Activated CD8-positive, alpha-beta memory T cell treated with anti-CD3 and anti-CD28 coated beads, Interleukin-2, amount 50 U/mL, for 24 hours (primary cell): ENCODE measurements around the gene TTC3.
"Not testable (repeated sequence)": the region's sequence is repeated elsewhere in the genome, so short reads cannot be mapped to it uniquely, and the experiment has no call there.

Experiments
- DNase-seq: peaks from one replicate; pipeline ENCODE4 v3.0.0-alpha.2; 2020; ENCODE audit errors: extremely low read depth

Gene TTC3

DNA sequence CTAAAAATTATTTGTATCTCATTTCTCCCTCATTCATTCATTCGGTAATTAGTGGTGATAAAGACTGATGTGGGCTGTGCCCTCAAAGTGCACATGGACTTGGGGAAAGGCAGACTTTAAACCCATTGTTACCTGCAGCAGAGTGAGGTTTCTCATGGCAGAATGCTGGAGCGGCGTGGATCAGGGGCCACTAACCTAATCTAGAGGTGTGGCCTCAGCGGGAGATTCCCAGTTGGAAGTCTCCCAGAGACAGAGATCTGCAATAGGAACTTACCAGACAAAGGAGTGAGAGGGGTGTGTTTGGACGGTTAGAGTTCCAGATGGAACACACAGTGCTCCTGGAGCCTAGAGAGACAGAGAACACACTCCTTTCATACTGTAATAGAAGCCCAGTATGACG lies 120.6 kb downstream of the TTC3 start:
- DNase-seq = no peak

DNA sequence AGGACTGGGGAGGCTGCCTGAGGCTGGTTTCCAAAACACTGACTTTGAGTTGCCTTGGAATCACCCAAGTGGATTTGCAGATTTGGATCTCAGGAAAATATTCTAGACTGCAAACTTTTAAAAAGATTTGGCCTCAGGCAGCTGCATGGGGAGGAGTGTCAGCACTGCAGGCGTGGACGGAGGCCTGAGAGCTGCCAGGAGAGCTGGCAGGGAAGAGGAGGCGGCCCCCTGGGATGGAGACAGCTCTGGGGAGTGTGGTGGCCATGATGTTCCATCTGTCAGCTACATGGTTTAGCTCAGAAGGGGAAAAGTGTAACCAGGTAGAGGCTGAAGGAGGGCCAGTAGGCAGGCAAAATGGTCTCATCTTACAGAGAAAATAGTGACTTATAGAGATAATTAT lies 122.0 kb downstream of the TTC3 start:
- DNase-seq = no peak

GRCh38 chr21:37195610-37196009 lies 122.6 kb downstream of the TTC3 start:
- no peak for DNase-seq

DNA sequence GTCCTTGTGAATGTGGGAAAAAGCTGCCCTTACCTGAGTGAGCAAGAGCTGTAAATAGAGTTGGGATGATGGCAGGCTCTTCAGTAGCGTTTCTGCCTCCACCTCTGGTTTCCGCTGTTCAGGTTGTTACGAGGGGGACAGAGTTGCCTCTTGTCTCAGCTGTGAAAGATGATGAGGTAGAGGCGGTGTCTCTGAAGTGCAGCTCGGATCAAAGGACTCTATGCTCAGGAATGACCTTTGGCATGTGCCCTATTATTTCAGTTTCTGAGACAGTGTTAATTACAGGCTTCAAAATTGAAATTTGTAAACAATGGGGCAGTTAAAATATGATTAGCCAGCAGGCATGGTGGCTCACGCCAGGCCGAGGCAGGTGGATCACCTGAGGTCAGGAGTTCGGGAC lies 123.8 kb downstream of the TTC3 start:
- no peak for DNase-seq

DNA sequence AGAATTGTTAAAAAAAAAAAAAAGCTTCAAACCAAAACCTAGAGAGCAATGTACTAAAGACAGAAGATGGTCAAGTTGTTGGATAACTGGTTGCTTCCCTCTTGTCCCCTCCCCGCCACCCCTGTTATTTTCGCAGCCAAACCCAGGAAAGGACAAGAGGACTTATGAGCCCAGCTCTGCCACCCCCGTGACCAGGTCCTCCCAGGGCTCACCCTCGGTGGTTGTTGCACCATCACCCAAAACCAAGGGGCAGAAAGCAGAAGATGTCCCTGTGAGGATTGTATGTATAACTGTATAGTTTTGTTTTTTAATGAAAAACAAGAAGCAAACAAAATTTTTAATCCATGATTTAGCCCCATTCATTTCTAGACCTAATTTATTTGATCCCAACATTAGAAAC lies 124.7 kb downstream of the TTC3 start:
- DNase-seq = no peak

DNA sequence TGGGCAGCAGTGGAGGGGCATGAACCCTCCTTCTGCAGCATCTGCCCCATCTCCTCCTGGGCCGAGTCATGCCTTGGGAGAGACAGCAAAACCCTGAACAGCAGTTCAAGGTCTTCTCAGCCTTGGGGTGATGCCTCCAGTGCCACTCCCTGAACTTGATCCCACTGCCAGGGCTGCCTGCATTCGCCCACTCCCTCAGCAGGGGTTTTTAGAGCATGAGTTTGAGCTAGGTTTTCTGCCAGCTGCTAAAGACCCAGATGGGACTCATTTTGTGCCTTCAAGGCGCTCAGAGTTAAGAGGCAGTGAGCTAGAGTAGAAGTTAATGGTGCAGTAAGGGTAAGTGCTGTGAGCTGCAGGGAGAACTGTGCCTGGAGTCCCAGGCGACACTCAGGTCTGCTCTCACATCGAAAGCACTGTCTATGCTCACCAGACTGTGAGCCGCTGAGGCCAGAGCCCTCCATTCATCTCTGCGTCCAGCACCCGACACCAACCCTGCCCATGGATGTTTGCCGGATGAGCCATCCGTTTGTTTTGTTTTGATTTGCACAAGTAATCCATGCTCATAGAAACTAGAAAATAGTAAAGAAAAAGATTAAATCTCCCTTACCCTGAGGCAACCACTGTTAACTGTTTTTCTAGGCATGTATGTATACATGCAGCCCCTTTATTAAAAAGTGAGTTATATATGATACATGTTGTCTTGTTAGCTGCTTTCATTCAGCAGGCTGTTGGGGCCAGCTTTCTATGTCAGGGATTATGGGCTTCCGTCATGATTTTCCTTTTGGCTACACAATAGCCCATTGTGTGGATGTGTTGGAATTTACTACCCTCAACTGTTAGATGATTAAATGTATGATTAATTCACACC lies 126.2 kb downstream of the TTC3 start:
- DNase-seq = no peak

DNA sequence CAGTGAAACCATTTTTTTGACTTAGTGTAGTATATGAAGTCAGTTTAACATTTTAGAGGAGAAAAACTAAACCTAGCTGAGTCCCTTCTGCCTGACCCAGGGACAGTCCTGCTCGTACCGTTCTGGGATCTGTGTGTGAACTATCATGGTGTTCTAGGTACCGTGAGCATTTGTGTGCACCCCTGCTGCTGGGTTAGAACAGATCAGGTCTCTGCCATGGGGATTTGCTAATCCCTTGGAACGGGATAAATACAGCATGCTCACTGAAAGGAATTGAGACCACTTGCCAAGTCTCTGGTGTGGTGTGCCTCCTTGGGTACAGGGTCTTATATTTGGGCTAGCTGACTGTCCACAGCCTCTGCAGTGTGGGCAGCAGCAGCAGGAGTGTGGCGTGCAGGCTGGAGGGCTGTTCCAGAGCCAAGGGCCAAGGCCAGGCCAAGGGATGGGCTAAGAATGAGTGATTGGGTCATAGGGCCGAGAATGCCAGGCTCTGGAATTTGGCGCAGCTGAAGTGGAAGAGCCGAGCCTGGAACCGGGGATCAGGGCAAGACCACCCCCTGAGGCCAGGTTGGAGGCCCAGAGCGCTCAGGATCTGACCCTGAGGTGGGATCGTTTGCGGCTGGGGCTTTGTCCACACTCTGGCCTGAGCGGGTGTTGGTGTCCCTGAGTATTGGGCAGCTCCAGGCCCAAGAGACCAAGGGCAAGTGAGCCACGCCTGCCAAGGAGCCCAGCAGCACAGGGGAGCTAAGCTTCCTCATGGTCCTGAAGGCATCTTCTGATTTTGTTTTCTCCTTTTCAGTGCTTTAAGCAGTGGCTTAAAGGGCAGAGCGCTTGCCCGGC lies 127.8 kb downstream of the TTC3 start:
- DNase-seq = no peak

DNA sequence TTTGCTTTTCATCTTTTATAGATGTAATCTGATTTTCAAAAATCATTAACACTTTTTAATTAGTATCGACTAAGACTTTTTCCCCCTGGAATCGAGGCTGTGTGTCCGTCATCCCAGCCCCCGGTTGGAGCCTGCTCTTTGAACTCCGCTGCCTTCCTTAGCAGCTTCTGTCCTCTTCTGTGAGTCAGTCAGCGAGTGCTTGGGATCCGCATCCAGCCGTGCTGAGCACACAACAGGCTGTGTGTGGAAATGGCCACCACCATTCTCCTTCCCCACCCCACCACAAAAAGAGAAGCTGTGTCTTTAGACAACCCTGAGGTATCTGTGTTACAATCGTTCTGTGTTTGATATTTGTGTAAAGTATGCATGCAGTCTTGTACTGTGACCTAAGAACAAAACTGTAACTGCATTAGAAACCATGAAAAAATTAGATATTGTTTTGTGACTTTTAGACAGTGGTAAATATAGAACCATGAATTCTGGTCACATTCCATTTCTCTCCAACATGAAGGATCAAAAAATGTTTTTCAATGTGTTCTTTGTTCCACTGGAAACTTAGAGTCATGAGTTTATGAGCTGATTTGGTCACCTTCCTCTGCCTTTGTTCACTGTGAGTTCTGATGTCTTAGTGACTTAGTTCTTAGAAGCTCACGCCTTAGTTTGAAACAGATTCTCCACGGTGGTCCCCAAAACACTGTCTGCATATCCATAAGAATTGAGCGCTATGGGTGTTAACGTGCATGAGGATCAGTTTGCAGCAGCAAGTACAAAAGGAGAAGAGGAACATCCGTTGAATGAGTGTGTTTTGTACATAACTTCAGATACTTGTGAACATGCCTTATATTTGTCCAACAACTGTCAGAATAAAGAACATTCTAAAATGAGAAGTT lies 129.4 kb downstream of the TTC3 start:
- no peak for DNase-seq

DNA sequence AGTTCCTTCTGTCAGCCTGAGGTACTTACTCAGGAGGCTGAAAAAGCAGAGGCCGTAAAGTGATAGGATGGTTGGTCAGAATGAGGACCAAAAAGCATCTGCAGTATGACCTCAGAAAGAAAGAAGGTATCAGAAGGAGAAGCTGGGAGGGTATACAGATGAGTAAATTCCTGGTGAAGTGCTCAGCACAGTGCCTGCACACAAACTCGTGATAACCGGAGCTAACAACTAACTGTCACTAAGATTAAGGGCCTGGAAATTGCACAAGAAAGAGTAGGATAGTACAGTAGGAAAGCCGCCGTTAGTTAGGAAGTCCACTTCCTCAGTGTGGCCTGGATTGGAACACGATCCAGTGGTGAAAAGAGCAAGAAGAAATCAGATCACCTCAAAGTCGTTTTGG lies 131.5 kb downstream of the TTC3 start:
- no peak for DNase-seq

DNA sequence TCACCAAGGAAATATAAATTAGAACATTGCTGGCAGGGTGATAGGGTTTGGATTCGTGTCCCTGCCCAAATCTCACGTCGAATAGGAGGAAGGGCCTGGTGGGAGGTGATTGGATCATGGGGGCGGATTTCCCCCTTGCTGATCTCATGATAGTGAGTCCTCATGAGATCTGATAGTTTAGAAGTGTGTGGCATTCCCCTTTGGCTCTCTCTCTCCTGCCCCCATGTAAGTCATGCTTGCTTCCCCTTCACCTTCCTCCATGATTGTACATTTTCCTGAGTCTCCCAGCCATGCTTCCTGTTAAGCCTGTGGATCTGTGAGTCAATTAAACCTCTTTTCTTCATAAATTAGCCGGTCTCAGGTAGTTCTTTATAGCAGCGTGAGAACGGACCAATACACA lies 133.4 kb downstream of the TTC3 start:
- DNase-seq = no peak

- DNase-seq = no peak
Measured at GRCh38 chr21:37207441-37208009, 134.5 kb downstream of the TTC3 start.

- DNase-seq = no peak
Measured at GRCh38 chr21:37208056-37208721, 135.1 kb downstream of the TTC3 start.

DNA sequence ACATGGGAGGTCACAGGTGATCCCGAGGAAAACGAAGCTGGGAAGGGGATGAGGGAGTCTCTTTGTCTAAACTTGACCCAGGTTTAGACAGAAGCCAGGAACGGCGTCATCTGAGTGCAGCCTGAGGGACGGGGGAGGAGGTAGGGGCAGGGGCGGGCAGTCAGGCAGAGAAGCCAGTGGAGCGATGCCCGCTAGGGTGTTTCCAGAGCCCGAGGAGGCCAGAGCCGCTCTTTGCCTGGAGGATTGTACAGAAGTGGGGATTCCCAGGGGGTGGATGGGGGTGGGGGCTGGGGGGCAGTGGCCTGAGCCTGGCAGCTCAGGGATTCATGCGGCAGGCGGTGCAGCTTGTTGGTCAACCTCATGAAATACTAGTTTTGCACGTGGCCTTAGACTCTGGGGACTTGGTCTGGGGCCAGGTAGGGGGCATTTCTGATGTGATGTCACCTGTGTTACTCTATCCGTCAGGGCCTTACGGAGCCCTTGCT lies 135.7 kb downstream of the TTC3 start:
- no peak for DNase-seq

DNA sequence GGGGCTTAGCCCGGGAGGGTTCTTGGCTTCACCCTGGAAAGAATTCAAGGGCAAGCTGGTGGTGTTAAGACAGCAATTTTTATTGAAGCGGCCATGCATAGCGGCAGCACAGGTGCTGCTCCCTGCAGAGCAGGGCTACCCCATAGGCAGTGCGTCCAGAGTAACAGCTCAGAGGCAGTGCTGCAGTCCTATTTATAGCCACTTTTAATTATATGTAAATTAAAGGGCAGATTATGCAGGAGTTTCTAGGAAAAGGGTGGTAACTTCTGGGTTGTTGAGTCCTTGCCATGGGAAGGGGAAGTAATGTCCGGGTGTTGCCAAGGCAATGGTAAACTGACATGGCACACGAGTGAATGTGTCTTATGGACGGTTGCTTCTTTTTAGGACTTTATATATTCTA lies 137.1 kb downstream of the TTC3 start:
- no peak for DNase-seq

DNA sequence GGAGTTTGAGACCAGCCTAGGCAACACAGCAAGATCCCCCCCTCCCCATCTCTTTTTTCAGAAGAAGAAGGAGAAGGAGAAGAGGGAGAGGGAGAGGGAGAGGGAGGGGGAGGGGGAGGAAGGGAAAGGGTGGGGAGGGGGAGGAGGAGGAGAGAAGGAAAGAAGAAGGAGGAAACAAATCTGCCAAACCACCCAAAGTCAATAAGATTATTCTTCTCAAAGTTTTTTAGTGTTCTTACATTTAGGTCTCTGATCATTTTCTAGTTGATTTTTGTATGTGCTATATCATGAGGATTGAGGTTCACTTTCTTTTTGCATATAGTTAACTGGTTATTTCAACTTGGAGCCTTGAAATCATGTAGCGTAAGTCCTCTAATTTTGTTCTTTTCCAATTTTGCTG lies 137.7 kb downstream of the TTC3 start:
- no peak for DNase-seq

DNA sequence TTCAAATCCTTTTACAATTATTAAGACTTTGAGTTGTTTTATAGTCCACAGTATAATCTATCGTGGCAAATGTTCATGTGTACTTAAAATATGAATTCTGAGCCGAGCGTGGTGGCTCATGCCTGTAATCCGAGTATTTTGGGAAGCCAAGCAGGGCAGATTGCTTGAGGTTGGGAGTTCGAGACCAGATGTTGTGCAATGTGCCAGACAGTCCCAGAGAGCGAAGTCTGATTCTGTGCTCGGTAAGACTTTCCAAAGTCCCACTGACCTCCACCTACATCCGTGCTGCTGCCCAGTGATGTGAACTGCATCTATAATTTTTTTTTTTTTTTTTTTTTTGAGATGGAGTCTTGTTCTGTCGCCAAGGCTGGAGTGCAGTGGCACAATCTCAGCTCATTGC lies 141.9 kb downstream of the TTC3 start:
- DNase-seq = no peak

DNA sequence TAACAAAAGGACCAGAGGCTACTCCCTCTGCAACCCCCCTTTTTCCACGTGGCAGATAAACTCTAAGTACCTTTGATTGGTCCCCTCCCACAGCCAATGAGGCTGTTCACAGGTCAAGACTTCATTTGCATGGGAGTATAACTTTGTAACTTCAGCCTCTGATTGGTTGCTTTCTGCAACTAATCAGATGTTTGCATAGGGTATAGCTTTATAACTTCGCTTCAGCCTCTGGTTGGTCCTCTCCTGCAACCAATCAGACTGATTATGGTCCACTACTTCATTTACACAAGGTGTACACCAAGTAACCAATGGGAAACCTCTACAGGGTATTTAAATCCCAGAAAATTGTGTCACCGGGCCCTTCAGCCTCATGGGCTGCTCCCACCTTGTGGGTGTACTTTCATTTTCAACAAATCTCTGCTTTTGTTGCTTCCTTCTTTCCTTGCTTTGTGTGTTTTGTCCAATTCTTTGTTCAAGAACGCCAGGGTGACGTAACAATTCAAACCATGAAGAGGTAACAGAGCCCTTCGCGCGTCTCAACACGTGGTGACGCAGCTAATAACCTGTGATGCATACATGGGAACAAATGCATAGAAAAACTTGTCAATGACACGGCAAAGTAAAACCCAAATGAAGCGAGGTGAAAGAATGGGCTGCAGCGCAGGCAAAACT lies 146.8 kb downstream of the TTC3 start:
- no peak for DNase-seq

- DNase-seq = no peak
Measured at GRCh38 chr21:37220433-37220980, 147.5 kb downstream of the TTC3 start.

DNA sequence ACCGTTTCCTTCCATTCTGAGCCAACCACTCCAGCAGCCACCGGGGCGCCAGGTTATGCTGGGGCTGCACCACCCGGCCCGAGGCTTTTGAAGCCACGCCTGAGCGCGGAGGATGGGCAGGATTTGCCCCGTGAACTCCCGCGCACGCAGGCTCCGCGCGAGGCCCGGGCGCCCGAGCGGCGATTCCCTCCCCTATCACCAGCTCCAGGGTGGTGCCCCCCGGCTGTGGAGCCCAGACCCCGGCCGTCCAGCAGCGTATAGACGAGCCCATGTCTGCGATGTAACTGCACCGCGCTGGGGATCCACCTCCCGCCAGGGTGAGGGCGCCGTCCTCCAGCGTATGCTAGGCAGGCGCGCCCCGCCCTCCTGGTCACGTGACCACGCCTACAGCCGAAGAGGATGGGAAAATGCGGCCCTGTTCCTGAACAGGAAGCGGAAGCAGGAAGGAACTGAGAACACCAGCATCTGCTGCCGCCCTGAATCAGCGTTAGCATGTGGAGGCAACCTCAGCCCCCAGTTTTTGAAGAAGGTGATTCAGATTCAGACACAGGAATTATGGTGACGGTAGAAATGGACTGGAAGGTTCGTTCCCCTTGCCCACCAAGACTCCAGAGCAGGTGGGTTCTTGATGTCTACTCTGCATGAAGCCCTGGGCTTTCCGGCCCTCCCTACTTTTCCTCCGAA lies 148.1 kb downstream of the TTC3 start:
- DNase-seq = peak; percentile 93

DNA sequence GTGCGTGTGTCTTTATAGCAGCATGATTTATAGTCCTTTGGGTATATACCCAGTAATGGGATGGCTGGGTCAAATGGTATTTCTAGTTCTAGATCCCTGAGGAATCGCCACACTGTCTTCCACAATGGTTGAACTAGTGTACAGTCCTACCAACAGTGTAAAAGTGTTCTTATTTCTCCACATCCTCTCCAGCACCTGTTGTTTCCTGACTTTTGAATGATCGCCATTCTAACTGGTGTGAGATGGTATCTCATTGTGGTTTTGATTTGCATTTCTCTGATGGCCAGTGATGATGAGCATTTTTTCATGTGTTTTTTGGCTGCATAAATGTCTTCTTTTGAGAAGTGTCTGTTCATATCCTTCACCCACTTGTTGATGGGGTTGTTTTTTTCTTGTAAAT lies 149.2 kb downstream of the TTC3 start:
- DNase-seq = not testable (repeated sequence)
